Measurements from ENCODE around the gene TTC9B.
A peak's percentile ranks its signal among the peaks of the same experiment; 100 is the strongest.

TTC9B gene

DNA sequence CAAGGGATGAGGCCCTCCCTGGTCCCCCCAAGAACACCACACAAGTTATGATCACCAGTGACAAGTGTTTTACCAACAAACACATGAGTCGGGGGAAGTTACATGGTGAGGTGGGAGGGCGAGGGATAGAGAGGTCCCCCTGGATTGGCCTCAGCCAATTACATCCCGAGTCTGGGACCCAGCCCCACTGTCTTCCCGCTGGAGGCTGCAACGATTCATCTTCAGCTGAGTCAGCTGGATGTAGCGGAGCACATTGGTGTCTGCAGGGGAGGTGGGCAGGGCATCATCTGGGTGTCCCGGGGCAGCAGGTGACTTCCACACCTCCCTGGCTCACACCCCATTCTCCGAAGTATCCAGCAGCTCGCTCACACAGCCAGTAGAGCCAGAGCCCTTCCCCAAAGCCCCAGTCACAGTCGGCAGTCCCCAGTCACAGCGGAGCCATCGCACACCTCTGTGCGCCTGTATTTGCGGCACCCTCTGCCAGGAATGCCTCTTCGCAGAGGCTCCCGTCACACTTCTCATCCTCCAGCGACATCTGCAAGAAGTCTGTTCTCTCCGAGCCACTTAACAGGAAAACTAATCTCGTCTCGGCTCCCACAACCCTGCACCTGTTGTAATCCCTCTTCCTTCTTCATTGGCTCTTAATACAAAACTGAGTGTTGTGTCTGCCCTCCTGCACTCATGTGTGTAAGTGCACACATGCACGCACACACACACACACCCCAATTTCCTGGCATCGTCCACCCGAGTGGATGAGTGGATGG lies 2.0 kb downstream of the TTC9B start:
- DNase-seq (ENCODE audit: low read depth in 3 of 3, low spot score in 1 of 3) = no peak

DNA sequence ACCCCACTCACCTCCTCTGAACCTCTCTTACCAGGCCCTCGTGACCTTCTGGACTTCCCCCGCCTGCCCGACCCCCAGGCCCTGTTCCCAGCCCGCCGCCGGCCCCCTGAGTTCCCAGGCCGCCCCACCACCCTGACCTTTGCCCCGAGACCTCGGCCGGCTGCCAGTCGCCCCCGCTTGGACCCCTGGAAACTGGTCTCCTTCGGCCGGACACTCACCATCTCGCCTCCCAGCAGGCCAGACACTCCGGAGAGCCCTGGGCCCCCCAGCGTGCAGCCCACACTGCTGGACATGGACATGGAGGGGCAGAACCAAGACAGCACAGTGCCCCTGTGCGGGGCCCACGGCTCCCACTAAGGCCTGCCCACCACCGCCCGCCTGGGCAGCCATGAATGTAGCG lies 3.2 kb downstream of the TTC9B start:
- DNase-seq (ENCODE audit: low read depth in 3 of 3, low spot score in 1 of 3) = no peak

DNA sequence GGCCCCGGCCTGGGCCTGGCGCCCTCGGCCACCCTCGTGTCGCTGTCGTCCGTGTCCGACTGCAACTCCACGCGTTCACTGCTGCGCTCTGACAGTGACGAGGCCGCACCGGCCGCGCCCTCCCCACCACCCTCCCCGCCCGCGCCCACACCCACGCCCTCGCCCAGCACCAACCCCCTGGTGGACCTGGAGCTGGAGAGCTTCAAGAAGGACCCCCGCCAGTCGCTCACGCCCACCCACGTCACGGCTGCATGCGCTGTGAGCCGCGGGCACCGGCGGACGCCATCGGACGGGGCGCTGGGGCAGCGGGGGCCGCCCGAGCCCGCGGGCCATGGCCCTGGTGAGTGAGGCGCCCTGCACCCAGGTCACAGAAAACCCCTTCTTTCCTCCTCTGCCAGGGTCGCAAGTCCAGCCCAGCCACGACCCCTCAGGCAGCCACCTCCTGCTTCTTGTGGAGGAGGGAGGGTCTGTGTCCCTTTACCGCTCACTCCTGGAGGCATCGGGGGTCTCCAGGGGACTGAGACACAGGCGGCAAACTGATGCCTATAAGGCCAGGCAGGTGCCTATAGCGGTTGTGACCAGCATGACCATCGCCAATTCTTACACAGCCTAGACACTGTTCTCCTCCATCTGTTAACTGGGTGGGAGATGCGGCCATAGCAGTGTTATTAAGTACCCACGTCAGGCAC lies 4.2 kb downstream of the TTC9B start:
- no peak for DNase-seq (ENCODE audit: low read depth in 3 of 3, low spot score in 1 of 3)

DNA sequence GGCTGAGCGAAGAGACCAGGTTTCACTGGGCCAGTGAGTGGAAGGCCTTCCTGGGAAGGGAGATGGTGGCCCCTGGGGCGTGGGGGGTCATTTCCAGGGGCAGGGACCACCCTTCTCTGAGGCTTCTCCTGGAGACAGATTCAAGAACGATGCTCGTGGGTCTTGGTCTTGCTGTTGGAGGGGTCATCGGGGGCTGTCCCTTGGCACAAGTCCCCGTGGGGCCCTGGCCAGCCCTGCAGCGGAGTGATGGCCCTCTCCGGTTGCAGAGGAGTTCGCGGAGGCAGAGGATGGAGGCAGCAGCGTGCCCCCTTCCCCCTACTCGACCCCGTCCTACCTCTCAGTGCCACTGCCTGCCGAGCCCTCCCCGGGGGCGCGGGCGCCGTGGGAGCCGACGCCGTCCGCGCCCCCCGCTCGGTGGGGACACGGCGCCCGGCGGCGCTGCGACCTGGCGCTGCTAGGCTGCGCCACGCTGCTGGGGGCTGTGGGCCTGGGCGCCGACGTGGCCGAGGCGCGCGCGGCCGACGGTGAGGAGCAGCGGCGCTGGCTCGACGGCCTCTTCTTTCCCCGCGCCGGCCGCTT lies 4.8 kb downstream of the TTC9B start:
- DNase-seq (ENCODE audit: low read depth in 3 of 3, low spot score in 1 of 3) = no peak

DNA sequence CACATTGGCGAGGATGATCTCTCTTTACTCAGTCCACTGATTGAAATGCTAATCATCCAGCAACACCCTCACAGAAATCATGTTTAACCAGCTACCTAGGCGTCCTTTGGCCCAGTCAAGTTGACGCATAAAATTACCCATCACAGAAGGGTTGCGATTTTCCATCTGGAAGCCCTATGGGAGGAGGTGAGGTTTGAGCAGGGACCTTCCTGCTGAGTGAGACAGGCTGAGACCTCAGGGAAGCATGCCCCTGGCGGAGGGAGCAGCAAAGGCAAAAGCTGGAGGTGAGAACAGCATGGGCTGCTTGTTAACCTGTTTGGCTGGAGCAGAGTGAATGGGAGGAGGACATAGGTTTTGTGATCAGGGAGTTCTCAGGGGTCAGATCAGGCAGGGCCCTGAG lies 7.3 kb downstream of the TTC9B start:
- DNase-seq (ENCODE audit: low read depth in 3 of 3, low spot score in 1 of 3) = no peak

DNA sequence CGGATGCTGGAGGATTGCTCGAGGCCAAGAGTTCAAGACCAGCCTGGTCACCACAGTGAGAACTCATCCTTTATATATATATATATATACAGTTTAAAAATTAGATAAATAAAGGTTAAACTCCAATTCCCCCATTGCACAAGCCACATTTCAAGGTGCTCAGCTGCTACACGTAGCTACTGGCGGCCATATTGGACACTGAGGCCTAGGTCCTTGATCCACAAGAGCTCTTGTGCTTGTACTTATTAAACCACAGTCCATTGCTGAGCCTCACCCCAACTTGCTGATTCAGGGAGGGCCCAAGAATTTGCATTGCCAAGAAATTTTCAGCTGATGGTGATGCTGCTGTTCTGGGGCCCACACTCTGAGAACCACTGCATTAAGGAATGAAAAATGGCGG lies 9.6 kb downstream of the TTC9B start:
- DNase-seq (ENCODE audit: low read depth in 3 of 3, low spot score in 1 of 3) = no peak

DNA sequence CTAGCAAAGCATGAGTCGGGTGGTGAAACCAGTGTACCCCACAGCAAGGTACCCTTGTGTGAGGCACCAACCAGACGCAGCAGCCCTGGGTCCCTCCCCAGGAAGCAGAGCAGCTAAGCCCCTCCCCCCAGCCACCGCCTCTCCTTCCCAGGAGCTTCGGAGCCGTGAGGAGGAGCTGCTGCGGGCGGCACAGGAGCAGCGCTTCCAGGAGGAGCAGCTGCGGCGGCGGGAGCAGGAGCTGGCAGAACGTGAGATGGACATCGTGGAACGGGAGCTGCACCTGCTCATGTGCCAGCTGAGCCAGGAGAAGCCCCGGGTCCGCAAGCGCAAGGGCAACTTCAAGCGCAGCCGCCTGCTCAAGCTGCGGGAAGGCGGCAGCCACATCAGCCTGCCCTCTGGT lies 12.4 kb downstream of the TTC9B start:
- no peak for DNase-seq (ENCODE audit: low read depth in 3 of 3, low spot score in 1 of 3)

DNA sequence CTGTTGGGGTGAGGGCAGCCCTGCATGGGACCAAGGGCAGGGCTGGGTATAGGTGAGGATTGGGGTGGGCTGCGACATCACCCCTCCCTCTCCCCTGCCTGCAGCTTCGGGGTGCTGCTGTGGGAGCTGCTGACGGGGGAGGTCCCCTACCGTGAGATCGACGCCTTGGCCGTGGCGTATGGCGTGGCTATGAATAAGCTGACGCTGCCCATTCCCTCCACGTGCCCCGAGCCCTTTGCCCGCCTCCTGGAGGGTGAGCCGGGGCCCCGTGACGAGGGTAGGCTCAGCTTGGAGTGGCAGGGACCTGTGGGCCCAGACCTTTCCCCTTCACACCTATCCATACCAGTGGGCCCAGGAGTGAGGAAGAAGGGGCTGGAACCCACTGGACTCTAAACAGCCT lies 13.8 kb downstream of the TTC9B start:
- DNase-seq (ENCODE audit: low read depth in 3 of 3, low spot score in 1 of 3) = no peak

DNA sequence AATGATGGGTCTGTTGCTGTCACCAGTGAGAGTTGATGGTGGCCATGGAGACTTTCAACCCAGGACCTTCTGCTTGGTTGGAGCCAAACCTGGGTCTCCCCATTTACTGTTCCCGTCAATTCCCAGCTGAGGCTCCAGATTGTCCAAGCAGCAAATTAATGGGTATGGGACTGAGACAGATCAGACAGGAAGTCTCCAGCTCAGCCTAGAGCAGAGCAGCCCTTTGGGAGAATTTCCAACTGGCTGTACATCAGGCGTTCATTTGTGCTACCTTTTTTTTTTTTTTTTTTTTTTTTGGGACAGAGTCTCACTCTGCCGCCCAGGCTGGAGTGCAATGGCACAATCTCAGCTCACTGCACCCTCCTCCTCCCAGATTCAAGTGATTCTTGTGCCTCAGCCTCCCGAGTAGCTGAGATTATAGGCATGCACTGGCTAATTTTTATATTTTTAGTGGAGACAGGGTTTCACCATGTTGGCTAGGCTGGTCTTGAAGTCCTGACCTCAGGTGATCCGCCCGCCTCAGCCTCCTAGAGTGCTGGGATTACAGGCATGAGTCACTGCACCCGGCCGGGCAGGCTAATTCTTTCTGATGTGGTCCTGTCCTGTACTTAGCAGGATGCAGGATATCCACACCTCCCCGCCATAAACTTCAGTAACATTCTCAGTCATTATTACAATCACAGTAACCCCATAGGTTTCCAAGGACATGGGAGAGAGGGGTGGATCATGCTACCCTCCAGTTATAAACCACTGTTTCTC lies 17.7 kb downstream of the TTC9B start:
- DNase-seq (ENCODE audit: low read depth in 3 of 3, low spot score in 1 of 3) = no peak

DNA sequence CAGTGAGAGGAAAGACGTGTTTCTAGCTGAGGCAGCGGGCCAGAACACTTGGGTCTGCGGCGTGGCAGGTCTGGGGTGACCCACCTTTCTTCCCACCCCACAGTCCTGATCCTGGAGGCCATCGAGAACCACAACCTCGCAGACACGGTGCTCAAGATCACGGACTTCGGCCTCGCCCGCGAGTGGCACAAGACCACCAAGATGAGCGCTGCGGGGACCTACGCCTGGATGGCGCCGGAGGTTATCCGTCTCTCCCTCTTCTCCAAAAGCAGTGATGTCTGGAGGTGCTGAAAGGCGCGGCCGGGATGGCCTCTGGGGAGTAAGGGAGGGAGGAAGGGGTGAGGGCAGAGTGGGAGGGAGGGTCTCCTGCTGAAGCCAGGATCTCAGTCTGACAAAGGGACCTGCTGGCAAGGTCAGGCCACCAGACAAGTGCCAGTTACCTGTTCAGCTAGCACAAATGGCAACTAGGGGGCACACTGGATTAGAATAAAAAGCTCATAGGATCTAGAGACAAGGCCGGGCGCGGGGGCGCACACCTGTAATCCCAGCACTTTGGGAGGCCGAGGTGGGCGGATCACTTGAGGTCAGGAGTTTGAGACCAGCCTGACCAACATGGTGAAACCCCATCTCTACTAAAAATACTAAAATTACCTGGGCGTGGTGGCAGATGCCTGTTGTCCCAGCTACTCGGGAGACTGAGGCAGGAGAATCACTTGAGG lies 19.8 kb downstream of the TTC9B start:
- DNase-seq (ENCODE audit: low read depth in 3 of 3, low spot score in 1 of 3) = no peak

DNA sequence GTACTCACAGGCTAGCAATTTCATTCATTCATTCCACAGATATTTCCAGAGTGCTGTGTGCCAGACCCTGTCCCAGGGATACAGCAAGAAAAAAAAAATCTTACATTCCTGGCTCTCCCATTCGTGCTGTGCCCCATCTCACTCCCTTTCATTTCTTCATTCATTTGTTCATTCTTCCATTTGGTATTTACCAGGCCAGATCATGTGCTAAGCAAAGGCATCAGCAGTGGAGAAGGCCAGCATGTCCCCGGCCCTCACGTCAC lies 24.7 kb downstream of the TTC9B start:
- no peak for DNase-seq (ENCODE audit: low read depth in 3 of 3, low spot score in 1 of 3)

DNA sequence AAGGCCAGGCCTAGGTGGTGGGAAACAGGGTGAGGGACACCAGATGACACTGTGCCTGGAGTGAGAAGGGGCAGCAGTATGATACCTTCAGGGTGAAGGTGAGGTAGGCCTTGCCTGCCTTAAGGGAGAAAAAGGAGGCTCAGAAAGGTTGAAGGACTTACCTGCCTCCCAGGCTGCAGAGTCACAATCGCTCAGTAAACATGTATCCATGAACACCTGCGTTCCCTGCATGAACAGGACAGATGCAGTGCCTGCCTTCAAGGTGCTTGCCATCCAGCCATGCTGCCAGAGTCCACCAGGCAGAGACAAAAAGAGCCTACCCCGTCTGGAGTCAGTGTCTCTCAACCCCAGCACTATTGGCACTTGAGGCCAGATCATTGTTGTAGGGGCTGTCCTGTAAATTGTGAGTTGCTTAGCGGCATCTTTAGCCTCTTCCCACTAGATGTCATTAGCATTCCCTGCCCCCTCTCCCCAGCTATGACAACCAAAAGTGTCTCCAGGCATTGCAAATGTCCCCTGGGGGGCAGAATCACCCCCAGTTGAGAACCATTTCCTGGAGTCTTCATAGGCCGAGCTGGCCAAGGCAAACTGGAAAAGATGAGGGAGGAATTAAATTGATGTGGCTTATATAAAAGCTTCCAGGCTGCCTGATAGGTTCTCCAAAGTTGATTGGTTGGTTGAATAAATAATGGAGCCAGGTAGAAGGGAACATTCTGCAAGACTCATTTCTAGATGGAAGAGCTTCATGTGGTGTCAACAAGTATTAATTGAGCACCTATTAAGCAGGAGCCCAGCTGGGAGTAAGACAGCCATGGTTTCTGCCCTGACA lies 25.2 kb downstream of the TTC9B start:
- DNase-seq (ENCODE audit: low read depth in 3 of 3, low spot score in 1 of 3) = no peak

DNA sequence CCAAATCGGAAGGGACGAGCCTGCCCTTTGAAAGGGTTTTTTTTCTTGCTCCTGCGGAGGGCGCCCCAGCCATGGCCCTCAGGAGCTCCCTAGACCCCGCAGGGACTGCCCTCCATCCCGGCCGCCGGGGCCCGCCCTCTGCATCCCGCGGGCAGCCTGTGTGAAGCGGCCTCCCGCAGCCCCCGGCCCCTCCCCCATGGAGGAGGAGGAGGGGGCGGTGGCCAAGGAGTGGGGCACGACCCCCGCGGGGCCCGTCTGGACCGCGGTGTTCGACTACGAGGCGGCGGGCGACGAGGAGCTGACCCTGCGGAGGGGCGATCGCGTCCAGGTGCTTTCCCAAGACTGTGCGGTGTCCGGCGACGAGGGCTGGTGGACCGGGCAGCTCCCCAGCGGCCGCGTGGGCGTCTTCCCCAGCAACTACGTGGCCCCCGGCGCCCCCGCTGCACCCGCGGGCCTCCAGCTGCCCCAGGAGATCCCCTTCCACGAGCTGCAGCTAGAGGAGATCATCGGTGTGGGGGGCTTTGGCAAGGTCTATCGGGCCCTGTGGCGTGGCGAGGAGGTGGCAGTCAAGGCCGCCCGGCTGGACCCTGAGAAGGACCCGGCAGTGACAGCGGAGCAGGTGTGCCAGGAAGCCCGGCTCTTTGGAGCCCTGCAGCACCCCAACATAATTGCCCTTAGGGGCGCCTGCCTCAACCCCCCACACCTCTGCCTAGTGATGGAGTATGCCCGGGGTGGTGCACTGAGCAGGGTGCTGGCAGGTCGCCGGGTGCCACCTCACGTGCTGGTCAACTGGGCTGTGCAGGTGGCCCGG lies 26.1 kb downstream of the TTC9B start:
- peak in 1 of 3 donors; percentile 5 for DNase-seq (ENCODE audit: low read depth in 3 of 3, low spot score in 1 of 3)

DNA sequence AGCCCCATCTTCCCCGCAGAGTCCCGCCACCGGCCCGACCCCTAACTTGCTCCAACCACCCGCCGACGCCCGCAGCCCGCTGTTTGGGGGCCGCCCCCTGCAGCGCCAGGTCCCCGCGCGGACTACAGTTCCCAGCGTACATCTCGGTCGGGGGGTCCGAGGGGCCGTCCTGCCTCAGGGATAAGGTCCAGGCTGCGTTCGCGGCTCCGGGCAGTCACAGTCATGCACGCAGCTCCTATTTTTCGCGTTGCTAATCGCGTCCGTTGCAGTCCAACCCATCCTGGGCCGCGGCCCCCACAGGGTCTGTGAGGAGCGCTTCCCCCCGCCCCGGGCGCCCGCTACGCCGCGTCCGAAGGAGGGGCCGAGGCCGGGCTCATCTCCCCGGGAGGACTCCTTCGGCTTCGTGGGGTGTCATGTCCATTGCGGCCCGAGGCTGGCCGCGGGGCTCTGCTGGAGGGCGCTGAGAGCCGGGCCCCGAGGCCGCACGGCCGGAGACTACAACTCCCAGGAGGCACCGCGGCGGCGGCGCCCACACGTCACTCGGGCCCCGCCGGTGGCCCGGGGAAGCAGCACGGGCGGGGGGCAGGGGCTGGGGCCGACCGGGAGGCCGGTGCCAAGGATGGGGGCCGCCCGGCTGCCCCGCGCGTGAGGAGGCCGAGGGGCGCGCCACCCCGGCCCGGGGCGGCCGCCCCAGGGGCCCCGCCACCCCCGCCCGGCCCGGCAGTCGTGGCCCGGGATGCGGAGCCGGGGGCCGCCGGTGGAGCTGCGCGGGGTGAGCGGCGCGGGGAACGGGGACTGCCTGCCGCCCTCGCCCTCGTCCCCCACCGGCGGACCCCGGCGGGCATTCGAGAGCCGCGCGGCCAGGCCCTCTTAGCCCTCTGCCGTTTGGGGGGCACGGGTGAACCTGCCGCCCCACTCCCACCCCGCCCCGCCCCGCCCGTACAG lies 27.0 kb downstream of the TTC9B start, which contains the start of gene MAP3K10:
TSS of gene MAP3K10 (plus strand) at position 536 of the 945 bp plus-strand sequence. CDS start 606 bp downstream, outside the sequence.
- DNase-seq (ENCODE audit: low read depth in 3 of 3, low spot score in 1 of 3) = peak; percentile 11 to 64 (median 45)

DNA sequence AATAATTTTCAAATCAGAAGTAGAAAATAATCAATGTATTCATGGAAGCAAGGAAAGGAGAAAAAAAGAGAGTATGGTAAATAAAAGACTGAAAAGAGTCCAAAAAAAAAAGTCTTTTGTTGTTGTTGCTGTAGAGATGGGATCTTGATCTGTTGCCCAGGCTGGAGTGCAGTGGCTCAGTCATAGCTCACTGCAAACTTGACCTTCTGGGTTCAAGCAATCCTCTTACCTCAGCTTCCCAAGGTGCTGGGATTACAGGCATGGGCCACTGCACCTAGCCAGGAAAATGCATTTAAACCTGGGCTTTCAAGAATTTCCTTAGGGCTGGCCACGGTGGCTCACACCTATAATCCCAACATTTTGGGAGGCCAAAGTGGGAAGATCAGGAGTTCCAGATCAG lies 33.9 kb downstream of the TTC9B start:
- DNase-seq (ENCODE audit: low read depth in 3 of 3, low spot score in 1 of 3) = no peak

DNA sequence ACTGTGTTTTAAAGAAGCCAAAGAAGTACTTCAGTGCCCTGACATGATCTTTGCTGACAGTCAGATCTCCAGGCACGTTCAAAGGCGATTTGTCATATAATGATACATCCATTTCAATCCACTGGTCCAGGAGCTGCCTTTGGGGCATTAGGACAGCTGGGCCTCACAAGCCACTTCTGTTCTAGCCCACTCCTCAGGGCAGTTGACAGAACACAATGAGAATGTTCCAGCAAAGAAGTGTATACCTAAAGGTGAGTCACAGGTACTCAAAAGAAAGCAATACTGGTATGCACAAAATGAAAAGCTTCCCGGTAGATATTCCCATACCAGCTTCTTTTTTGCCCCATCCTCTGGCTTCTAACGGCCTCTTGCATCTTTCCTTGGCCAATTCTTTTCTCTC lies 39.4 kb downstream of the TTC9B start:
- DNase-seq (ENCODE audit: low read depth in 3 of 3, low spot score in 1 of 3) = no peak

DNA sequence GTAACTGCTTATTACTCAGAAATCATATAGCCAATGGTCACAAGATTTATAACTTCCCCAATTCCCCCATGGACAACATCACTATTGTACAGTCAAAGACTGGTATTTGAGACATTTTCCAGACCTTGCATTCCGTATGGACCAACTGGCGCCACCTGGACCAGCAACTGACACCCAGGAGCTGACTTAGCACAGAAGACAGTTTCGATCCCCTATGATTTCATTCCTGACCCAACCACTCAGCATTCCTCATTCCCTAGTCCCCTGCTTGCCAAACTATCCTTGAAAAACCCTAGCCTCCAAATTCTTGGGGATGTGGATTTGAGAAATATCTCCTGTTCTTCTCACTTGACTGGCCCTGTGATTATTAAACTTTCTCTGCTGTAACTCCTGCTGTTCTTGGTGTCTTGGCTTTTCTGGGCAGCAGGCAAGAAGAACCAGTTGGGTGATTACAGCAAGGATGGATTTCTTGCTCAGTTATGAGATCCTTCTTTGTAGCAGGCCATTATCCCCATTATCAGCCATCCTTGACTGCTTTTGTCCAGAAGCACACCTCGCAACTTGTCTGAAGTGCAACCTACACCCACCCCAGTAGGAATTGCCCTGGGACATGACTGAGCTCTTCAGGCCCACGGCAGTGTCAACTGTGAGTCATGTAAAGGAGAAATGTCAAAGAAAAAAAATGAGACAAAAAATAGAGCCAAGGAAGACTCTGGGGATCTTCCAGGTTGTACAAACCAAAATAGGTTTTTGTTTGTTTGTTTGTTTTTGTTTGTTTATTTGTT lies 40.7 kb downstream of the TTC9B start:
- DNase-seq (ENCODE audit: low read depth in 3 of 3, low spot score in 1 of 3) = no peak

DNA sequence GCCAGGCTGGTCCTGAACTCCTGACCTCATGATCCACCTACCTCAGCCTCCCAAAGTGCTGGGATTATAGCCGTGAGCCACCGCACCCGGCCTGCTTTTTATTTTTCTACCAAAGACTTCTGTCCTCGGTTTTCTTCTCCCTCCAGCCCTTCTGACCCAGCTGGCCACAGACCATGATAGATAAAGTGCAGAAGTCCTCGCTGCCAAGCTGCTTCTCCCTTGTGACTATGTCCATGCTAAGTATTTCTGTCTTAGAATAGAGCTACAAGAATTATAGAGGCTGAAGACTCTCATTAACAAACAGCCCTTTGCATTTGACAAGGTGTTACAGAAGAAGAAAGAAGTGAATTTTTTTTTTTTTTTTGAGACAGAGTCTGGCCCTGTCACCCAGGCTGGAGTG lies 42.4 kb downstream of the TTC9B start:
- DNase-seq (ENCODE audit: low read depth in 3 of 3, low spot score in 1 of 3) = no peak

Data from stimulated activated CD4-positive, alpha-beta T cell treated with anti-CD3 and anti-CD28 coated beads, TNF-alpha, amount 100 ng/mL, for 1 hour (primary cell).